Psoas muscle (tissue), 8 donors: ENCODE measurements around the gene GNB2. TPM values are rescaled to one million over a fixed set of nuclear protein-coding genes. Genes with fewer than 3 reads are reported as not detected.

Experiments used
- ATAC-seq, 4 donors: fragments of 200-7000 bp; cut with Tn5 transposase; one replicate each; pipeline ENCODE4 v1.9.1; 2020; ENCODE audit warnings: moderate library complexity in 3 of 4, mild to moderate bottlenecking in 2 of 4
- DNase-seq, 2 donors: peaks; one replicate each; pipeline ENCODE4 v3.0.0-alpha.2; 2020
- H3K27ac ChIP-seq: fragments of 200-600 bp; one replicate; pipeline ENCODE4 v1.8.0; 2022
- H3K27me3 ChIP-seq, 3 donors: fragments of 200-600 bp in 1 of 3; one replicate each; pipeline versions ENCODE4 v1.6.1 to v1.8.0; 2013 to 2022; ENCODE audit warnings: low read length in 2 of 3, mild to moderate bottlenecking in 2 of 3, moderate library complexity in 1 of 3; ENCODE audit not compliant: insufficient read depth in 3 of 3
- H3K36me3 ChIP-seq, 2 donors: fragments of 200-600 bp in 1 of 2; one replicate each; pipeline versions ENCODE4 v1.6.1 to v1.8.0; 2013 to 2022; ENCODE audit warnings: low read depth in 1 of 2, mild to moderate bottlenecking in 1 of 2, moderate library complexity in 1 of 2; ENCODE audit not compliant: insufficient read depth in 1 of 2
- H3K4me1 ChIP-seq: fragments of 200-600 bp; one replicate; pipeline ENCODE4 v1.8.0; 2022
- H3K4me3 ChIP-seq: fragments of 200-600 bp; one replicate; pipeline ENCODE4 v1.8.0; 2022; ENCODE audit warnings: mild to moderate bottlenecking
- H3K9me3 ChIP-seq: fragments of 200-600 bp; one replicate; pipeline ENCODE4 v1.8.0; 2022
- CTCF ChIP-seq: fragments of 200-600 bp; IDR thresholded peaks from one replicate; pipeline ENCODE4 v1.8.0; 2022; ENCODE audit warnings: antibody characterized with exemption
- WGBS, 3 donors: extraction: QIAGEN DNeasy Blood & Tissue Kit; methylation state at CpG; one replicate each; pipeline versions ENCODE4 v1.1.6 to v1.1.7; 2013; 5-methylcytosine and 5-hydroxymethylcytosine counted together
- intact Hi-C, 2 donors: fragments of 100-400 bp; cut with DNase I; formaldehyde crosslinking; loops; one replicate each; pipeline versions ENCODE4 v1.11.0 to v1.14.2; 2022
- polyA plus RNA-seq, 3 donors: library from polyadenylated mRNA; stranded (reverse); fragments of 200-250 nt; gene quantifications; one replicate each; pipeline ENCODE4 v1.2.3, GENCODE V29; 2013
- total RNA-seq, 4 donors: library from RNA; stranded (reverse); fragmentation: NEBNext Ultra II Directional in 2 of 4; extraction: Animal tissue kit (Norgen Biotek cat#: 25700) in 2 of 4; gene quantifications; one replicate each; pipeline versions ENCODE4 v1.2.1 to v1.2.4, GENCODE V29; 2021 to 2023
- donor health status: healthy with polysubstance abuse.
- donor health status: DM: no; HTN: no; CAD: no; lungs with moderate emphysema.
- donor health status: Bipolar disorder and iron deficiency.
- donor health status: healthy.
- donor health status: DM: yes; HTN: yes; CAD: no.
- donor health status: DM: no; HTN: no; CAD: no.
- donor health status: DM: no; HTN: no; CAD: no.
- donor health status: DM: yes; HTN: yes; CAD: no.

GNB2 gene
- total and polyA plus RNA-seq, 7 donors, result 87.1 to 148 (median 117) TPM

GRCh38 chr7:100675581-100676350, 2.2 kb downstream of the GNB2 start:
- peak overlapping the region; percentile 97 for H3K27ac ChIP-seq
- H3K4me1 ChIP-seq, result no peaks in the 10 kb centered on the region
- no peaks in the 10 kb centered on the region for H3K9me3 ChIP-seq
- peak in 3 of 4 donors; percentile 1 to 39 (median 25) for ATAC-seq
- H3K27me3 ChIP-seq, result no peaks in the 10 kb centered on the region
- H3K36me3 ChIP-seq, result peaks cover 0 to 45% of the 10 kb centered on the region in 2 donors
- peak overlapping the region; percentile 92 for H3K4me3 ChIP-seq
- no peak for TF ChIP-seq CTCF
- 2 to 7% (median 5%) methylated on average over 42 to 59 of the region's 59 CpGs for WGBS, 3 donors
- intact Hi-C loops, result loop anchor here (2.0 to 5.0 kb wide), 2 partner anchors 17 to 88 kb away; partner anchors contain the start of genes FBXO24 (in 1 of the 2) and LRCH4 (in 1 of the 2)
- peak; percentile 85 to 92 for DNase-seq

GRCh38 chr7:100676501-100677306, 3.2 kb downstream of the GNB2 start:
- Histone ChIP-seq H3K4me1 (no peaks in the 10 kb centered on the region), H3K27ac (peak overlapping the region; percentile 97), H3K27me3 (no peaks in the 10 kb centered on the region), H3K9me3 (no peaks in the 10 kb centered on the region), H3K4me3 (peak overlapping the region; percentile 92), H3K36me3 (peaks cover 3 to 53% of the 10 kb centered on the region in 2 donors)
- ATAC-seq, result no peak
- peak in 1 of 2 donors; percentile 57 for DNase-seq
- intact Hi-C loops, result loop anchor here in 1 of 2 donors (5.0 kb wide), 1 partner anchor 89 kb away; the partner anchor contains the start of genes FBXO24 and LRCH4
- 81 to 88% (median 82%) methylated on average over 21 to 23 of the region's 23 CpGs for WGBS, 3 donors
- TF ChIP-seq CTCF, result no peak

GRCh38 chr7:100677308-100678267, 4.0 kb downstream of the GNB2 start:
- WGBS, 3 donors, result 88 to 90% (median 88%) methylated on average over 36 of the region's 36 CpGs
- Histone ChIP-seq H3K36me3 (peaks cover 3 to 62% of the 10 kb centered on the region in 2 donors), H3K9me3 (no peaks in the 10 kb centered on the region), H3K27ac (no peak overlapping the region), H3K4me3 (no peak overlapping the region), H3K4me1 (no peaks in the 10 kb centered on the region), H3K27me3 (no peaks in the 10 kb centered on the region)
- TF ChIP-seq CTCF, result no peak
- DNase-seq, result peak in 1 of 2 donors; percentile 56
- no peak for ATAC-seq
- intact Hi-C loops, result loop anchor here in 1 of 2 donors (5.0 kb wide), 1 partner anchor 90 kb away; the partner anchor contains the start of genes FBXO24 and LRCH4
